PC-9 (cell line): ENCODE measurements around the gene PHC1. TPM values are rescaled to one million over a fixed set of nuclear protein-coding genes. Genes with fewer than 3 reads are reported as not detected.

Experiments
- BruUV-seq: library from RNA; stranded (reverse); fragments of 400-500 nt; replicated peaks from 2 replicates; lab custom pipeline; 2021; lab: Mats Ljungman, UMichigan
- CTCF ChIA-PET: fragments of 300-600 bp; sonication (Branson Sonifier 250); formaldehyde crosslinking; loops from one replicate; lab custom pipeline; 2022; ENCODE audit warnings: antibody characterized with exemption; lab: Charles Lee
- POLR2A ChIA-PET: fragments of 300-600 bp; sonication (Branson Sonifier 250); formaldehyde crosslinking; loops from one replicate; lab custom pipeline; 2022; ENCODE audit warnings: antibody characterized with exemption; ENCODE audit not compliant: unreplicated experiment; lab: Charles Lee
- DNase-seq, 2 experiments: peaks; one replicate each; pipeline versions ENCODE4 v3.0.0 to v3.0.0-alpha.2; 2015 to 2022; ENCODE audit warnings: mixed read lengths in 1 of 2
- H2AFZ ChIP-seq: fragments of 200-600 bp; sonication (generic); 2 replicates; pipeline ENCODE4 v1.8.1; 2017; ENCODE audit warnings: antibody characterized with exemption
- H3F3A ChIP-seq: fragments of 200-600 bp; sonication (generic); 2 replicates; pipeline ENCODE4 v1.8.1; 2017; ENCODE audit warnings: antibody characterized with exemption, mild to moderate bottlenecking, low read depth; ENCODE audit not compliant: insufficient read depth
- H3K27ac ChIP-seq: fragments of 200-600 bp; sonication (generic); 2 replicates; pipeline ENCODE4 v1.6.1; 2016; ENCODE audit warnings: mixed run types
- H3K27me3 ChIP-seq: fragments of 200-600 bp; sonication (generic); 2 replicates; pipeline ENCODE4 v1.6.1; 2016; ENCODE audit warnings: low read depth, mixed run types; ENCODE audit not compliant: insufficient read depth
- H3K36me3 ChIP-seq: fragments of 200-600 bp; sonication (generic); 2 replicates; pipeline ENCODE4 v1.6.1; 2016; ENCODE audit warnings: low read depth, mixed run types
- H3K4me1 ChIP-seq: fragments of 200-600 bp; sonication (generic); replicated peaks from 2 replicates; pipeline ENCODE4 v1.6.1; 2016; ENCODE audit warnings: mixed run types; ENCODE audit not compliant: insufficient read depth
- H3K4me2 ChIP-seq: fragments of 200-600 bp; sonication (generic); 2 replicates; pipeline ENCODE4 v1.6.1; 2017; ENCODE audit warnings: mixed run types
- H3K4me3 ChIP-seq: fragments of 200-600 bp; sonication (generic); 2 replicates; pipeline ENCODE4 v1.6.1; 2016; ENCODE audit warnings: mixed run types
- H3K79me2 ChIP-seq: fragments of 200-600 bp; sonication (generic); 2 replicates; pipeline ENCODE4 v1.6.1; 2017; ENCODE audit warnings: low read depth, mixed run types
- H3K9me2 ChIP-seq: fragments of 200-600 bp; sonication (generic); 2 replicates; pipeline ENCODE4 v1.8.1; 2017; ENCODE audit warnings: mild to moderate bottlenecking; ENCODE audit not compliant: insufficient read depth
- H3K9me3 ChIP-seq: fragments of 200-600 bp; sonication (generic); 2 replicates; pipeline ENCODE4 v1.8.1; 2016; ENCODE audit warnings: low read depth; ENCODE audit not compliant: insufficient read depth
- H4K20me1 ChIP-seq: fragments of 200-600 bp; sonication (generic); 2 replicates; pipeline ENCODE4 v1.8.1; 2017; ENCODE audit not compliant: insufficient read depth
- CTCF ChIP-seq: fragments of 200-600 bp; sonication (generic); conservative IDR thresholded peaks from 2 replicates; pipeline ENCODE4 v1.6.1; 2017; ENCODE audit warnings: mixed run types, antibody characterized with exemption, mild to moderate bottlenecking, moderate library complexity
- EZH2 ChIP-seq: fragments of 200-600 bp; sonication (generic); IDR thresholded peaks from 2 replicates; pipeline ENCODE4 v1.8.0; 2017; ENCODE audit warnings: antibody characterized with exemption, low read depth
- intact Hi-C: fragments of 100-400 bp; cut with micrococcal nuclease; formaldehyde crosslinking; loops from one replicate; pipeline ENCODE4 v1.10.0; 2022; ENCODE audit not compliant: unreplicated experiment
- total RNA-seq: library from RNA; stranded (reverse); gene quantifications from 2 replicates; pipeline ENCODE4 v1.2.3, GENCODE V29; 2021

Gene PHC1
- total RNA-seq, 1 experiment from 2014 or later = 50.9 TPM

- Histone ChIP-seq H3K27me3 (no peaks in the 10 kb centered on the region), H3F3A (peaks cover 35% of the 10 kb centered on the region), H3K36me3 (no peaks in the 10 kb centered on the region), H3K79me2 (peaks cover 8% of the 10 kb centered on the region; the same call in 1 of the 2 replicates), H3K27ac (no peak overlapping the region), H3K4me2 (peak overlapping the region; percentile 92), H3K4me1 (peaks cover 57% of the 10 kb centered on the region), H4K20me1 (no peaks in the 10 kb centered on the region), H3K4me3 (peak overlapping the region; percentile 93), H2AFZ (peak overlapping the region; percentile 97), H3K9me3 (no peaks in the 10 kb centered on the region), H3K9me2 (no peaks in the 10 kb centered on the region)
- intact Hi-C loops = loop anchor here (10.0 kb wide), 1 partner anchor 90 kb away; the partner anchor contains the start of gene A2ML1
- peak; percentile 68 to 88 for DNase-seq
- TF ChIP-seq CTCF = no peak
- TF ChIP-seq EZH2 = no peak
- ChIA-PET POLR2A (interaction anchor here (0.5 to 1.0 kb wide), 9 partner anchors 25 to 1106 kb away, joined by 3 to 6 read pairs (median 3); partner anchors contain the start of genes A2ML1 and M6PR), CTCF (interaction anchor here (0.6 to 1.2 kb wide), 4 partner anchors 24 to 258 kb away, joined by 3 to 7 read pairs (median 6); partner anchors contain the start of gene M6PR)
- TSS peak; percentile 33 for BruUV-seq
Observed at GRCh38 chr12:8914716-8915526, 612 bp downstream of the PHC1 start.

GRCh38 chr12:8916154-8916553 lies 1.8 kb downstream of the PHC1 start:
- Histone ChIP-seq H3K79me2 (peaks cover 8% of the 10 kb centered on the region; the same call in 1 of the 2 replicates), H3F3A (peaks cover 30% of the 10 kb centered on the region), H3K4me2 (peak overlapping the region; percentile 92), H3K4me1 (peaks cover 48% of the 10 kb centered on the region), H3K4me3 (no peak overlapping the region), H3K27ac (no peak overlapping the region), H4K20me1 (no peaks in the 10 kb centered on the region), H3K9me2 (no peaks in the 10 kb centered on the region), H3K9me3 (no peaks in the 10 kb centered on the region), H3K27me3 (no peaks in the 10 kb centered on the region), H3K36me3 (no peaks in the 10 kb centered on the region), H2AFZ (no peak overlapping the region)
- ChIA-PET CTCF (interaction anchor here (1.1 kb wide), 1 partner anchor 33 kb away, joined by 4 read pairs; the partner anchor contains the start of gene M6PR), POLR2A (interaction anchor here (0.7 kb wide), 2 partner anchors 57 to 97 kb away, joined by 3 read pairs; no protein-coding TSS in a partner anchor)
- no TSS peak for BruUV-seq
- no peak for DNase-seq
- TF ChIP-seq CTCF (no peak), EZH2 (no peak)
- intact Hi-C loops = loop anchor here (10.0 kb wide), 1 partner anchor 91 kb away; the partner anchor contains the start of gene A2ML1

- H3K9me2 ChIP-seq = no peaks in the 10 kb centered on the region
- H2AFZ ChIP-seq = no peak overlapping the region
- no peak overlapping the region for H3K4me2 ChIP-seq
- no peak overlapping the region for H3K4me3 ChIP-seq
- peaks cover 21% of the 10 kb centered on the region for H3F3A ChIP-seq
- no peaks in the 10 kb centered on the region for H3K36me3 ChIP-seq
- peaks cover 8% of the 10 kb centered on the region; the same call in 1 of the 2 replicates for H3K79me2 ChIP-seq
- intact Hi-C loops = loop anchor here (10.0 kb wide), 1 partner anchor 92 kb away; the partner anchor contains the start of gene A2ML1
- DNase-seq = no peak
- H4K20me1 ChIP-seq = no peaks in the 10 kb centered on the region
- peaks cover 39% of the 10 kb centered on the region for H3K4me1 ChIP-seq
- no peak overlapping the region for H3K27ac ChIP-seq
- no peak for TF ChIP-seq EZH2
- TF ChIP-seq CTCF = no peak
- ChIA-PET CTCF (interaction anchor here (1.1 kb wide), 1 partner anchor 32 kb away, joined by 4 read pairs; the partner anchor contains the start of gene M6PR), POLR2A (interaction anchor here (0.6 to 0.7 kb wide), 3 partner anchors 32 to 308 kb away, joined by 3 to 4 read pairs (median 3); partner anchors contain the start of gene M6PR)
- no peaks in the 10 kb centered on the region for H3K27me3 ChIP-seq
- BruUV-seq = no TSS peak
- no peaks in the 10 kb centered on the region for H3K9me3 ChIP-seq
Observed at GRCh38 chr12:8917031-8917430, 2.7 kb downstream of the PHC1 start.
